Heart left ventricle (tissue), 16 donors: ENCODE data around the gene SP3. TPM values are rescaled to one million over a fixed set of nuclear protein-coding genes. Genes with fewer than 3 reads are reported as not detected.

Experiments
- ATAC-seq, 4 donors: fragments of 200-7000 bp; cut with Tn5 transposase; one replicate each; pipeline ENCODE4 v1.9.1; 2020 to 2022; ENCODE audit warnings: moderate library complexity in 4 of 4, mild to moderate bottlenecking in 3 of 4, moderate number of reproducible peaks in 1 of 4
- DNase-seq, 5 donors: peaks; one replicate each; pipeline ENCODE4 v3.0.0-alpha.2; 2020
- H3K27ac ChIP-seq, 12 donors: fragments of 200-600 bp; sonication (generic) in 4 of 12; one replicate each; pipeline versions ENCODE4 v1.5.0 to v1.8.0; 2016 to 2022; ENCODE audit warnings: mild to moderate bottlenecking in 2 of 12
- H3K27me3 ChIP-seq, 9 donors: fragments of 200-600 bp; sonication (generic) in 2 of 9; one replicate each; pipeline versions ENCODE4 v1.5.1 to v1.8.0; 2016 to 2022; ENCODE audit warnings: mild to moderate bottlenecking in 3 of 9
- H3K36me3 ChIP-seq, 9 donors: fragments of 200-600 bp; sonication (generic) in 2 of 9; one replicate each; pipeline versions ENCODE4 v1.5.0 to v1.8.0; 2018 to 2022; ENCODE audit warnings: mild to moderate bottlenecking in 2 of 9
- H3K4me1 ChIP-seq, 12 donors: fragments of 200-600 bp; sonication (generic) in 4 of 12; one replicate each; pipeline versions ENCODE4 v1.5.0 to v1.8.0; 2016 to 2022; ENCODE audit warnings: mild to moderate bottlenecking in 3 of 12
- H3K4me3 ChIP-seq, 12 donors: fragments of 200-600 bp; sonication (generic) in 4 of 12; one replicate each; pipeline versions ENCODE4 v1.5.0 to v1.8.0; 2017 to 2022; ENCODE audit warnings: mild to moderate bottlenecking in 9 of 12, moderate library complexity in 4 of 12
- H3K9me3 ChIP-seq, 12 donors: fragments of 200-600 bp; sonication (generic) in 4 of 12; one replicate each; pipeline versions ENCODE4 v1.5.0 to v1.8.0; 2016 to 2022; ENCODE audit warnings: mild to moderate bottlenecking in 1 of 12
- POLR2A ChIP-seq, 2 donors: fragments of 450-650 bp; IDR thresholded peaks; one replicate each; pipeline ENCODE4 v1.6.1; 2017; ENCODE audit warnings: antibody characterized with exemption in 2 of 2, mild to moderate bottlenecking in 2 of 2, moderate library complexity in 2 of 2
- WGBS, 4 donors: extraction: QIAGEN DNeasy Blood & Tissue Kit in 2 of 4; methylation state at CpG; one replicate each; pipeline versions ENCODE4 v1.1.5 to v1.1.7; 2013 to 2018; 5-methylcytosine and 5-hydroxymethylcytosine counted together
- intact Hi-C, 10 donors: fragments of 100-400 bp; cut with DNase I; formaldehyde crosslinking; loops; one replicate each; pipeline versions ENCODE4 v1.11.1 to v1.14.2; 2022
- polyA plus RNA-seq, 2 donors: library from polyadenylated mRNA; stranded (reverse); fragments of 200-250 nt; gene quantifications; one replicate each; pipeline ENCODE4 v1.2.3, GENCODE V29; 2013
- total RNA-seq, 9 donors: library from RNA; depleted of rRNA in 2 of 9; stranded (reverse); fragments of >200 nt in 2 of 9; fragmentation: NEBNext Ultra II Directional in 3 of 9; extraction: Animal tissue kit (Norgen Biotek cat#: 25700) in 3 of 9; gene quantifications; one replicate each; pipeline versions ENCODE4 v1.1.0 to v1.2.4, GENCODE V29; 2016 to 2023
- TF ChIP-seq, protein P1 (sequence below), 12 donors: fragments of 200-600 bp; sonication (generic) in 4 of 12; IDR thresholded peaks; one replicate each; pipeline versions ENCODE4 v1.5.0 to v1.8.0; 2018 to 2022; ENCODE audit warnings: antibody characterized with exemption in 12 of 12, mild to moderate bottlenecking in 5 of 12
- donor health status: ischemic (EF 13 %, LVEDD 7.1; RV severe dilation, severe dysfunction).
- donor health status: healthy with polysubstance abuse.
- donor health status: DM: no; HTN: yes; CAD: no.
- donor health status: DM: no; HTN: no; CAD: no.
- donor health status: ischemic (EF 25% LVEDD 6.9; RV normal size, moderate dysfunction).
- donor health status: ischemic (EF 25% LVEDD 5.7; RV mildly dilated, moderate dysfunction).
- donor health status: healthy.
- donor health status: DM: yes; HTN: yes; CAD: no.
- donor health status: ischemic (EF 35%, LVEDD 5.7; RV mildly dilated, moderate dysfunction).
- donor health status: nonischemic (EF 11% LVEDD 7.7; RV severe dilation, severe dysfunction).
- donor health status: DM: yes; HTN: yes; CAD: no.
- donor health status: PGD.
- donor health status: ischemic (EF 29% LVEDD 5.4; RV normal size, mild dysfunction).
- donor health status: nonischemic (EF 23%, LVEDD 6.1; RV moderate dilation, normal function).

The SP3 gene
- total and polyA plus RNA-seq, 11 donors = 6.9 to 61.5 (median 40.2) TPM

DNA sequence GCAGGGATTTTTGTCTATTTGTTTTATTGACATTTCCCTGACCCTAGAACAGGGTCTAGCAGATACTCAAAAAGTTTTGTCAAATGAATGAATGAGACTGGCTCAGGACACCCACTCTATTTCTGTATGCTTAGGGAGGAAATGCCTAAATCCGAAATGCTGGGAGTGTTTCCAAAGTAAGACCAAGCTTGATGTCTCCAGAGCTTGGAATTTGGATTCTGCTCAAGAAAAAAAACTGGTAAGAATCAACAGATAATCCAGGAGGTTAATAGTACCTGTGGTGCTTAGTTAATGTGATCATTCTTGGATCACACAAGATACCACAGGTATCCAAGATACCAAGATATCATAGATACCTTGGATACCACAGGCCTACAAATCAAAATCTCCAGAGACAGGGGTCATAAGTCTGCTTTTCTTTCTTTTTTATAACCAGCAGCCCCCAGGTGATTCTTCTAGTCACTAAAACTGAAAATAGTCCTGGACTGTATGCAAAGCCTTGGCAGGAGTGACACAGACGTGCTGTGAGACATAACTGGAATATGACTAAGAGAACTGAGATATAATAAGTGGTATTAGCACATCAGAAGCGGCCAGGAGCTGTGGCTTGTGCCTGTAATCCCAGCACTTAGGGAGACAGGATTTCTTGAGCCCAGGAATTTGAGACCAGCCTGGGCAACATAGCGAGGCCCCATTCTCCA lies 39.9 kb upstream of the SP3 start:
- Histone ChIP-seq H3K9me3 (no peaks in the 10 kb centered on the region), H3K36me3 (no peaks in the 10 kb centered on the region), H3K27ac (peak overlapping the region in 10 of 12 donors; percentile 31 to 69 (median 62)), H3K27me3 (no peaks in the 10 kb centered on the region), H3K4me1 (peaks cover 0 to 27% (median 18%) of the 10 kb centered on the region in 12 donors), H3K4me3 (no peak overlapping the region)
- no peak for TF ChIP-seq POLR2A (IDR thresholded peaks at IDR 0.05)
- TF ChIP-seq, protein P1, sequence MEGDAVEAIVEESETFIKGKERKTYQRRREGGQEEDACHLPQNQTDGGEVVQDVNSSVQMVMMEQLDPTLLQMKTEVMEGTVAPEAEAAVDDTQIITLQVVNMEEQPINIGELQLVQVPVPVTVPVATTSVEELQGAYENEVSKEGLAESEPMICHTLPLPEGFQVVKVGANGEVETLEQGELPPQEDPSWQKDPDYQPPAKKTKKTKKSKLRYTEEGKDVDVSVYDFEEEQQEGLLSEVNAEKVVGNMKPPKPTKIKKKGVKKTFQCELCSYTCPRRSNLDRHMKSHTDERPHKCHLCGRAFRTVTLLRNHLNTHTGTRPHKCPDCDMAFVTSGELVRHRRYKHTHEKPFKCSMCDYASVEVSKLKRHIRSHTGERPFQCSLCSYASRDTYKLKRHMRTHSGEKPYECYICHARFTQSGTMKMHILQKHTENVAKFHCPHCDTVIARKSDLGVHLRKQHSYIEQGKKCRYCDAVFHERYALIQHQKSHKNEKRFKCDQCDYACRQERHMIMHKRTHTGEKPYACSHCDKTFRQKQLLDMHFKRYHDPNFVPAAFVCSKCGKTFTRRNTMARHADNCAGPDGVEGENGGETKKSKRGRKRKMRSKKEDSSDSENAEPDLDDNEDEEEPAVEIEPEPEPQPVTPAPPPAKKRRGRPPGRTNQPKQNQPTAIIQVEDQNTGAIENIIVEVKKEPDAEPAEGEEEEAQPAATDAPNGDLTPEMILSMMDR (IDR thresholded peaks at IDR 0.05) = no peak
- WGBS, 4 donors = 27 to 40% (median 36%) methylated on average over 4 of the region's 4 CpGs
- ATAC-seq (peak; percentile 89 to 95 (median 95)), DNase-seq (peak in 4 of 5 donors; percentile 33 to 76 (median 52))
- intact Hi-C loops = no loop called here

DNA sequence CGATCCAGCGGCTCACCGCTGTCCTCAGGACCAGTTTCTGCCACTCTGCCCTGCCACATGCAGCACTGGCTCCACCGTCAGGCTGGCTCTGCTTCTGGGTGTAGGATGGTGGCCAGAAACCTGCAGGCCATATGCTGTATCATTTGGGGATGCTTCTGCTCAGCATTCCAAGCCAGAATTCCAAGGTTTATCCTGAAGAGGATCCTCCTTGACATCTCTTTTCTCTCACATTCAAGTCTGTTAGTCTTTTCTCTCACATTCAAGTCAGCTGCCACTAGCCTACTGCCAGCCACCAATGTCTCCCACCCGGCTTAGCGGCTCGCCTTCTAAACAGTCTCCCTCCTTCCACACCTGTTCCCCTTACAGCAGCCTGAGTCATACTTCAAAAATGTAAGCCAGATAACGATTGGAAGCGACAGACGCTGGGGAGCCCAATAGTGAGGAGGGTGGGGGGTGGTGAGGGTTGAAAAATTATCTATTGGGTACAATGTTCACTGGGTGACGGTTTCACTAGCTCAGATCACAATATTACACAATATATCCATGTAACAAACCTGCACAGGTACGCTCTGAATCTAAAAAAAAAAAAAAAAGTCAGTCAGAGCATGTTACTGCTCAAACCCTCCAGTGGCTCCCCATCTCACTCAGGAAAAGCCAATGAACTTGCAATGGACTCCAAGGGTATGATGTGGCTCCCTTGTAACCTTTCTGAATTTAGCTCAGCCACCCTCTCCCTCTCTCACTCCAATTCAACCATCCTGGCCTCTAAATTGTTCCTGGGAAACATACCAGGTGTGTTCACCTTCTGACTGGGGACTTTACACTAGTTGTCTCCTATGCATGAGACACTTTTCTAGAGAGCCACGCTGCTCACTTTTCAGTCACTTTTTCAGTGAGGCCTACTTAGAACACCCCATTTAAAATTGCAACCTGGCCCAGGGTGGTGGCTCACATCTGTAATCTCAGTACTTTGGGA lies 38.8 kb upstream of the SP3 start:
- Histone ChIP-seq H3K27me3 (no peaks in the 10 kb centered on the region), H3K4me1 (peaks cover 0 to 27% (median 22%) of the 10 kb centered on the region in 12 donors), H3K4me3 (no peak overlapping the region), H3K9me3 (no peaks in the 10 kb centered on the region), H3K36me3 (no peaks in the 10 kb centered on the region), H3K27ac (peak overlapping the region in 8 of 12 donors; percentile 3 to 68 (median 62))
- DNase-seq (peak in 4 of 5 donors; percentile 32 to 50 (median 37)), ATAC-seq (peak in 3 of 4 donors; percentile 57 to 75 (median 66))
- TF ChIP-seq POLR2A (IDR thresholded peaks at IDR 0.05) = no peak
- TF ChIP-seq, protein P1 (IDR thresholded peaks at IDR 0.05) = peak in 10 of 12 donors; percentile 9 to 49 (median 32)
- intact Hi-C loops = no loop called here
- WGBS, 4 donors = 68 to 79% (median 74%) methylated on average over 13 of the region's 13 CpGs

DNA sequence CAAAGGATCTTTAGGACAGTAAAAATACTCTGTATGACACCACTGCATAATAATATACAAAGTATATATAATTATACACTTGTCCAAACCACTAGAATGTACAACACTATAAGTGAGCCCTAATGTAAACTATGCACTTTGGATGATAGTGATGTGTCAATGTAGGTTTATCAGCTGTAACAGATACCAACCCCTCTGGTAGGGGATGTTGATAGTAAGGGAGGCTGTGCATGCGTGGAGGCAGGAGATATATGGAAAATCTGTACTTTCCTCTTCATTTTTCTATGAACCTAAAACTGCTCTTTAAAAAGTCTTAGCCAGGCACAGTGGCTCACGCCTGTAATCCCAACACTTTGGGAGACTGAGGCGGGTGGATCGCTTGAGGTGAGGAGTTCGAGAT lies 37.5 kb upstream of the SP3 start:
- Histone ChIP-seq H3K27ac (no peak overlapping the region), H3K36me3 (no peaks in the 10 kb centered on the region), H3K9me3 (no peaks in the 10 kb centered on the region), H3K4me3 (no peak overlapping the region), H3K27me3 (no peaks in the 10 kb centered on the region), H3K4me1 (peaks cover 4 to 41% (median 34%) of the 10 kb centered on the region in 12 donors)
- DNase-seq (no peak), ATAC-seq (no peak)
- 93 to 98% (median 96%) methylated on average over 5 of the region's 5 CpGs for WGBS, 4 donors
- intact Hi-C loops = no loop called here
- no peak for TF ChIP-seq POLR2A (IDR thresholded peaks at IDR 0.05)
- TF ChIP-seq, protein P1 (IDR thresholded peaks at IDR 0.05) = no peak

DNA sequence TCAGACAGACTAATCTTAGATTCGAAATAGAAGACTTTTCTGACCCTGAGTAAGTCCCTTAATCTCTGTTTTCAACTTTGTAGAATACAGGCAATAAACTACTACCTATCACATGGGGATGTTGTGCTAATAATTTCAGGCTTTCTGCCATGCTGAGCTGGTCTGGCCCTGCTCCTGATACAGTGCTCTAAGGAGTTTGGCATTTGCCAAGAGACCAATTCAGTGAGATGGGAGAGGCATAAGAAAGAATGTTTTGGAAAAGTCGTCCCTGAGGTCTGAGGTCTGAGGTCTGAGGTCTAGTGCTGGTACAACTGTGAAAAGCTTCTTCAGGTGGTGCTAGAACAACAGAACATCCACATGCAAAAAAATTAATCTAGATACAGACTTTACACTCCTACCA lies 35.9 kb upstream of the SP3 start:
- Histone ChIP-seq H3K9me3 (no peaks in the 10 kb centered on the region), H3K36me3 (no peaks in the 10 kb centered on the region), H3K27me3 (no peaks in the 10 kb centered on the region), H3K27ac (no peak overlapping the region), H3K4me3 (no peak overlapping the region), H3K4me1 (peaks cover 6 to 53% (median 43%) of the 10 kb centered on the region in 12 donors)
- DNase-seq (no peak), ATAC-seq (no peak)
- WGBS, 4 donors = 32 to 67% (median 51%) methylated on average over 2 of the region's 2 CpGs
- TF ChIP-seq POLR2A (IDR thresholded peaks at IDR 0.05) = no peak
- TF ChIP-seq, protein P1 (IDR thresholded peaks at IDR 0.05) = no peak
- intact Hi-C loops = no loop called here
